Measurements from ENCODE around the gene CEP131. TPM values are rescaled to one million over a fixed set of nuclear protein-coding genes. Genes with fewer than 3 reads are reported as not detected.
"Not testable (repeated sequence)": the region's sequence is repeated elsewhere in the genome, so short reads cannot be mapped to it uniquely, and the experiment has no call there.

The CEP131 gene
- total RNA-seq, 2 experiments from 2014 or later = 13.6 to 20.6 TPM

- Mint-ChIP-seq H3K27me3 (no peaks in the 10 kb centered on the region), H3K4me1 (peaks cover 12% of the 10 kb centered on the region), H3K9me3 (ENCODE audit: low read depth) (no peaks in the 10 kb centered on the region), H3K36me3 (peaks cover 9% of the 10 kb centered on the region), H3K27ac (no peak overlapping the region), H3K4me3 (no peak overlapping the region)
- ATAC-seq (no peak), DNase-seq (no peak)
- CTCF ChIA-PET = no interaction called here
Measured at GRCh38 chr17:81233316-81233715, 10.6 kb upstream of the CEP131 start.

- CTCF ChIA-PET = no interaction called here
- no peak for ATAC-seq
- no peaks in the 10 kb centered on the region for H3K27me3 Mint-ChIP-seq
Measured at GRCh38 chr17:81232616-81233241, 10.0 kb upstream of the CEP131 start.

GRCh38 chr17:81231766-81232581 is 9.2 kb upstream of the CEP131 start:
- CTCF ChIA-PET = interaction anchor here (0.5 kb wide), 1 partner anchor 91 kb away, joined by 3 read pairs; no protein-coding TSS in a partner anchor
- peaks cover 9% of the 10 kb centered on the region for H3K36me3 Mint-ChIP-seq
- H3K4me1 Mint-ChIP-seq = peaks cover 7% of the 10 kb centered on the region
- no peak overlapping the region for H3K27ac Mint-ChIP-seq
- DNase-seq (no peak), ATAC-seq (no peak)
- H3K4me3 Mint-ChIP-seq = no peak overlapping the region
- H3K9me3 Mint-ChIP-seq (ENCODE audit: low read depth) = no peaks in the 10 kb centered on the region
- H3K27me3 Mint-ChIP-seq = no peaks in the 10 kb centered on the region

More at GRCh38 chr17:81232616-81233241, 10.0 kb upstream of the CEP131 start:
- peaks cover 9% of the 10 kb centered on the region for H3K36me3 Mint-ChIP-seq
- H3K4me1 Mint-ChIP-seq = peaks cover 11% of the 10 kb centered on the region
- H3K27ac Mint-ChIP-seq = no peak overlapping the region
- H3K9me3 Mint-ChIP-seq (ENCODE audit: low read depth) = no peaks in the 10 kb centered on the region
- DNase-seq = no peak
- no peak overlapping the region for H3K4me3 Mint-ChIP-seq

GRCh38 chr17:81231121-81231645 is 8.4 kb upstream of the CEP131 start:
- Mint-ChIP-seq H3K36me3 (peaks cover 9% of the 10 kb centered on the region), H3K9me3 (ENCODE audit: low read depth) (no peaks in the 10 kb centered on the region), H3K4me1 (peaks cover 7% of the 10 kb centered on the region), H3K27me3 (no peaks in the 10 kb centered on the region), H3K4me3 (no peak overlapping the region), H3K27ac (no peak overlapping the region)
- CTCF ChIA-PET = interaction anchor here (0.5 kb wide), 1 partner anchor 92 kb away, joined by 3 read pairs; no protein-coding TSS in a partner anchor
- ATAC-seq (no peak), DNase-seq (no peak)

GRCh38 chr17:81230043-81230820 is 7.5 kb upstream of the CEP131 start:
- peaks cover 6% of the 10 kb centered on the region for H3K4me1 Mint-ChIP-seq
- CTCF ChIA-PET = interaction anchor here (2.6 kb wide), 1 partner anchor 8 kb away, joined by 8 read pairs; the partner anchor contains the start of genes NDUFAF8 and TEPSIN
- ATAC-seq = no peak
- H3K9me3 Mint-ChIP-seq (ENCODE audit: low read depth) = no peaks in the 10 kb centered on the region
- DNase-seq = no peak
- H3K4me3 Mint-ChIP-seq = no peak overlapping the region
- H3K27ac Mint-ChIP-seq = no peak overlapping the region
- no peaks in the 10 kb centered on the region for H3K27me3 Mint-ChIP-seq
- peaks cover 9% of the 10 kb centered on the region for H3K36me3 Mint-ChIP-seq

GRCh38 chr17:81229666-81229920 is 6.8 kb upstream of the CEP131 start:
- CTCF ChIA-PET = interaction anchor here (2.6 kb wide), 1 partner anchor 9 kb away, joined by 8 read pairs; the partner anchor contains the start of genes NDUFAF8 and TEPSIN
- Mint-ChIP-seq H3K27ac (no peak overlapping the region), H3K36me3 (peaks cover 9% of the 10 kb centered on the region), H3K4me1 (peaks cover 6% of the 10 kb centered on the region), H3K4me3 (no peak overlapping the region), H3K27me3 (no peaks in the 10 kb centered on the region), H3K9me3 (ENCODE audit: low read depth) (no peaks in the 10 kb centered on the region)
- DNase-seq = no peak
- ATAC-seq = no peak

GRCh38 chr17:81228834-81229665 is 6.3 kb upstream of the CEP131 start:
- DNase-seq (no peak), ATAC-seq (no peak)
- CTCF ChIA-PET = interaction anchor here (2.6 kb wide), 1 partner anchor 9 kb away, joined by 8 read pairs; the partner anchor contains the start of genes NDUFAF8 and TEPSIN
- H3K27me3 Mint-ChIP-seq = no peaks in the 10 kb centered on the region
- H3K4me1 Mint-ChIP-seq = peaks cover 6% of the 10 kb centered on the region
- H3K4me3 Mint-ChIP-seq = no peak overlapping the region
- peaks cover 9% of the 10 kb centered on the region for H3K36me3 Mint-ChIP-seq
- H3K9me3 Mint-ChIP-seq (ENCODE audit: low read depth) = no peaks in the 10 kb centered on the region
- no peak overlapping the region for H3K27ac Mint-ChIP-seq

GRCh38 chr17:81228420-81228819 is 5.7 kb upstream of the CEP131 start:
- Mint-ChIP-seq H3K4me3 (no peak overlapping the region), H3K9me3 (ENCODE audit: low read depth) (no peaks in the 10 kb centered on the region), H3K27me3 (no peaks in the 10 kb centered on the region), H3K36me3 (peaks cover 9% of the 10 kb centered on the region), H3K27ac (no peak overlapping the region), H3K4me1 (peaks cover 12% of the 10 kb centered on the region)
- DNase-seq = no peak
- CTCF ChIA-PET = interaction anchor here (2.6 kb wide), 1 partner anchor 10 kb away, joined by 8 read pairs; the partner anchor contains the start of genes NDUFAF8 and TEPSIN
- no peak for ATAC-seq

GRCh38 chr17:81227630-81228029 is 4.9 kb upstream of the CEP131 start:
- H3K9me3 Mint-ChIP-seq (ENCODE audit: low read depth); H3K27ac Mint-ChIP-seq; H3K36me3 Mint-ChIP-seq; ATAC-seq; DNase-seq; H3K27me3 Mint-ChIP-seq; H3K4me3 Mint-ChIP-seq: not testable (repeated sequence)
- CTCF ChIA-PET = interaction anchor here (1.3 kb wide), 1 partner anchor 11 kb away, joined by 5 read pairs; the partner anchor contains the start of genes NDUFAF8 and TEPSIN
- peaks cover 14% of the 10 kb centered on the region for H3K4me1 Mint-ChIP-seq

GRCh38 chr17:81223762-81224130 is 981 bp upstream of the CEP131 start:
- ATAC-seq (no peak), DNase-seq (no peak)
- CTCF ChIA-PET = no interaction called here
- Mint-ChIP-seq H3K4me1 (peaks cover 23% of the 10 kb centered on the region), H3K4me3 (peak overlapping the region; percentile 52), H3K9me3 (ENCODE audit: low read depth) (no peaks in the 10 kb centered on the region), H3K36me3 (no peaks in the 10 kb centered on the region), H3K27me3 (no peaks in the 10 kb centered on the region), H3K27ac (peak overlapping the region; percentile 64)

GRCh38 chr17:81222620-81222905 is 202 bp downstream of the CEP131 start:
- peaks cover 18% of the 10 kb centered on the region for H3K4me1 Mint-ChIP-seq
- H3K4me3 Mint-ChIP-seq = peak overlapping the region; percentile 60
- H3K36me3 Mint-ChIP-seq = no peaks in the 10 kb centered on the region
- no peaks in the 10 kb centered on the region for H3K27me3 Mint-ChIP-seq
- DNase-seq (no peak), ATAC-seq (no peak)
- CTCF ChIA-PET = interaction anchor here (0.7 to 1.2 kb wide), 5 partner anchors 16 to 768 kb away, joined by 3 to 5 read pairs (median 4); partner anchors contain the start of genes NDUFAF8 and TEPSIN
- H3K27ac Mint-ChIP-seq = no peak overlapping the region
- no peaks in the 10 kb centered on the region for H3K9me3 Mint-ChIP-seq (ENCODE audit: low read depth)

- ATAC-seq (peak; percentile 0), DNase-seq (no peak)
- Mint-ChIP-seq H3K4me1 (peaks cover 17% of the 10 kb centered on the region), H3K4me3 (peak overlapping the region; percentile 60), H3K27ac (no peak overlapping the region), H3K9me3 (ENCODE audit: low read depth) (no peaks in the 10 kb centered on the region), H3K27me3 (no peaks in the 10 kb centered on the region), H3K36me3 (no peaks in the 10 kb centered on the region)
- CTCF ChIA-PET = interaction anchor here (1.0 to 1.5 kb wide), 4 partner anchors 17 to 80 kb away, joined by 3 to 5 read pairs (median 4); partner anchors contain the start of genes NDUFAF8 and TEPSIN
Measured at GRCh38 chr17:81221842-81222619, 734 bp downstream of the CEP131 start.
